Activated T-helper 1 cell treated with Interleukin-2 at 50 U/mL for 16 hours (primary cell): ENCODE measurements around the gene CROCC.
"Not testable (repeated sequence)": the region's sequence is repeated elsewhere in the genome, so short reads cannot be mapped to it uniquely, and the experiment has no call there.

ENCODE experiments used
- DNase-seq: peaks from one replicate; pipeline ENCODE4 v3.0.0-alpha.2; 2020; ENCODE audit warnings: low read depth

The CROCC gene

DNA sequence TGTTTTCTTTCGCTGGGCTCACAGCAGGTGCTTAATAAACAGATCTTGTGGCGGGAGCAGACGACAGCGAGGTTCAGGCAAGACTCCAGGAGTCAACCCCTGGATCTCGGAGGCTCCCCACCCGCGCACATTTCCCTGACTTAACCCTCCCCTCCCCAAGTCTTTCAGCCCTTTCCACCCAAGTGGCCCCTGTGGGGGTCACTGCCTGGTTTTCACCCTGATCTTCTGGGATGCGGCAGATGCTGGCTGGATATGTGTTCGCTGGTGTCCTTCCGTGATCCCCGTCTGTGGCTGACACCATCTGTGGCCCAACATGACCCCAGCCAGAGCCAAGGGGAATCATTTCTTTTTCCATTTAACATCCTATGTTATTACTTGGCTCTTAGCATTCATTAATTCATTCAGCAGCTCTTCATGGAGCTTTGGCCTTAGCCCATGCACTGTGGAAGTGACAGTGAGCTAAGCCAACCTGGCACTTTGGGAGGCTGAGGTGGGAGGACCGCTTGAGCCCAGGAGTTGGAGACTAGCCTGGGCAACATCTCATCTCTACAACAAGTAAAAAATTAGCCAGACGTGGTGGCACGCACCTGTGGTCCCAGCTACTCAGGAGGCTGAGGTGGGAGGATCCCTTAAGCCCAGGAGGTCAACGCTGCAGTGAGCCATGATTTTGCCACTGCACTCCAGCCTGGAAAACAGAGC, 6.7 kb upstream of the CROCC start:
- DNase-seq: not testable (repeated sequence)

DNA sequence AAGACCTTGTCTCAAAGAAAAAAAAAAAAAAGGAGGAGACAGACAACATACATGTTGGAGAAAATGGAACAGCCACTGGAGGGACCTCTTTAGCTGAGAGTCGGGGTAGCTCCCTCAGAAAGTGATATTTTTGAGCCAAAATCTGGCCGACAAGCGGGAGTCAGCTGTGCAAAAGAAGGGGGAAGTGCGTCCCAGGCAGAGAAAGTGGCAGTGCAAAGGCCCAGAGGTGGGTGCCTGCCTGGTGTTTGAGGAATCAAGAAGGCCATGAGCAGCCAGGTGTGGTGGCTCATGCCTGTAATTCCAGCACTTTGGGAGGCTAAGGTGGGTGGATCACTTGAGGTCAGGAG, 6.1 kb upstream of the CROCC start:
- DNase-seq: no peak

DNA sequence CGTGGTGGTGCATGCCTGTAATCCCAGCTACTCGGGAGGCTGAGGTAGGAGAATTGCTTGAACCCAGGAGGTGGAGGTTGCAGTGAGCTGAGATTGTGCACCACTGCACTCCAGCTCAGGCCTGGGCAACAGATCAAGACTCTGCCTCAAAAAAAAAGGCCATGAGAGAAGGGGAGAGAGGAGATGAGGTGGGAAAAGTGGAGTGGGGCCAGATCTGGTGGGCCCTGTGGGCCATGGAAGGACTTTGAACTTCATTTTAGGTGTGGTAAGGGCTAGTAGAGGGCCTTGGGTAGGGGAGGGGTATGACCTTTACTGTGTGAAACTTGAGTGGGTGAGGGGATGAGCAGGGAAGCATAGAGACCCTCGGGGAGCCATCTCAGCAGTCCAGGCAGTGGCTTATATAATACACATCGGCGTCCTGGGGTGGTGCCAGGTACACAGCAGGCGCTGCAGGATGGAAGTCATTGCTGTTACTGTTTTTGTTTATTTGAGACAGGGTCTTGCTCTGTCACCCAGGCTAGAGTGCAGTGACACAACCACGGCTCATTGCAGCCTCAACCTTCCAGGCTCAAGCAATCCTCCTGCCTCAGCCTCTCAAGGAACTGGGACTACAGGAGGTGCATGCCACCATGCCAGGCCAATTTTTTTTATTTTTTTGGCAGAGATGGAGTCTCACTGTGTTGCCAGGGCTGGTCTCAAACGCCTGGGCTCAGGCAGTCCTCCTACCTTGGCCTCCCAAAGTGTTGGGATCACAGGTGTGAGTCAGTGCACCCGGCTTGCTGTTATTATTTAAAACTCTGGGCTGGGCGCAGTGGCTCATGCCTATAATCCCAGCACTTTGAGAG, 5.5 kb upstream of the CROCC start:
- not testable (repeated sequence) for DNase-seq

DNA sequence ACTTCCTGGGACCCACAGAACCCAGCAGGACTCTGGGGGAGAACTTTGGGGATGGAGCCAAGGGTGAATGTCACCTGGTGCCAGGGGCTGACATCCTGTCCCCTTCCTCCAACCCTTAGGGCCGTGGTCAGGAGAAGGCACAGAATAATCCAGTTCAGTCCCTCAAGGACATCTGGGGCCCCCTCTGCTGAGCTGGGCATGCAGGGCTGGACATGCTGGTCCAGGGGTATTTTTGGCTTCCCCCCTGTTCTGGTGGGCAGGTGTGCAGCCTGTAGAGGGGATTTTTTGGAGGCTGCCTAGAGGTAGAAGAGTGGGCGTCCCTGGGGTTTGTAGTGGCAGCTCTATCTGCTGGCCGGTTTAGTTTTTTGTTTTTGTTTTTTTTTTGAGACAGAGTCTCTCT, 3.4 kb upstream of the CROCC start:
- no peak for DNase-seq

DNA sequence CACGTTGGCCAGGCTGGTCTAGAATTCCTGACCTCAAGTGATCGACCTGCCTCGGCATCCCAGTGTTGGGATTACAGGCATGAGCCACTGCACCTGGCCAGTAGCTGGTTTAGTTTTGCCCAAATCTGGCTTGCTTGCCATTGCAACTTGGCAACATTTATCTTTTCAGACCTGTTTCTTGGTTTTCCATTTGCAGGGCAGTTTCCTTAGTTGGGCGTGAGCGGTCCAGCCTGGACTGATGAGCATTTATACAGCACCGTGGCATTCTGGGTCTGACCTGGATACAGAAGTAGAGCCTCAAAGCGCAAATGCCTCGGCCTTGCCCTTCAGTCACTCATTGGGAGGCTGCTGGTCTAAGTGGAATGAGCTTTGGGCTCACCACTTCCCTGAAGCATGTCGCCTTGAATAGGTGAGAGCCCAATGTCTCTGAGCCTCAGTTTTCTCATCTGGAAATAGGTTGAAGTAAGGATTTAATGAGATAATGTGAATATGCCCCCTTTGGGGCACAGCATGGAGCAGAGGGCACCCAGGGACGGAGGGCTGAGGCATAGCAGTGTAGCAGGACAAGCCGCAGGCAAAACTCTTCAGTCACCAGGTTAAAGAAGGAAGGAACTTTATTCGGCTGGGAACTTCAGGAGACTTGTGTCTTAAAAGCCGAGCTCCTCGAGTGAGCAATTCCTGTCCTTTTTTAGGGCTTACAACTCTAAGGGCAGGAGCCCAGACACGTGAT, 2.6 kb upstream of the CROCC start:
- DNase-seq: not testable (repeated sequence)

DNA sequence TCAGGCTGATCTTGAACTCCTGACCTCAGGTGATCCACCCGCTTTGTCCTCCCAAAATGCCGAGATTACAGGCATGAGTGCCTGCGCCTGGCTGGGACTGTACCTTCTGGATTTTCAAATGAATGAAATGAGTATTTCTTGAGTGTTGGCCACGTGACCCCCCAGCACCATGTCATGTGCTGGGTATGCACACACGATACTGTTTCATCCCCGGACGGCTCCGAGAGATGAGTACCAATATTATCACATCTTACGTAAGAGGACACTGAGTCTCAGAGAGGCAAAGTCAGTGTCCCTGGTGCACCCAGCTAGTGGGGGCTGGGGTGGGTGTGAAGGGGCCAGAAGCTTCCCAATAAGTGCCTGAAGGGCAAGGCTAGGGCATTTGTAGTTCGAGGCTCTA, 780 bp upstream of the CROCC start:
- DNase-seq: no peak

DNA sequence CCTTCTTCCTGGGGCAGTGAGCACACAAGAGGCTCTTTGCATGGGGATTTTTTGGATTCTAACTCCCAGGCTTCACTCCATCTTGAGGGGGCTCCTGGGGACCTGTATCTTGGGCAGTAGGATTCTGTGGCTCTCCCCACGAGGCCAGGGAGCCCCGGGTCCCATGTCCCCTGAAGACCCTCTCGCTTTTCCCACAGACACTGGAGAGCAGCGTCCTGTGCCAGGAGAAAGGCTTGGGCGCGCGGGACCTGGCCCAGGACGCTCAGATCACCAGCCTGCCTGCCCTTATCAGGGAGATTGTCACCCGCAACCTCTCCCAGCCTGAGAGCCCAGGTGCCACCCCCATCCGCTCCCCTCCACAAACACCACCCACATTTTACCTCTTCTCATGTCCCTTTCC, 735 bp downstream of the CROCC start:
- DNase-seq: no peak

DNA sequence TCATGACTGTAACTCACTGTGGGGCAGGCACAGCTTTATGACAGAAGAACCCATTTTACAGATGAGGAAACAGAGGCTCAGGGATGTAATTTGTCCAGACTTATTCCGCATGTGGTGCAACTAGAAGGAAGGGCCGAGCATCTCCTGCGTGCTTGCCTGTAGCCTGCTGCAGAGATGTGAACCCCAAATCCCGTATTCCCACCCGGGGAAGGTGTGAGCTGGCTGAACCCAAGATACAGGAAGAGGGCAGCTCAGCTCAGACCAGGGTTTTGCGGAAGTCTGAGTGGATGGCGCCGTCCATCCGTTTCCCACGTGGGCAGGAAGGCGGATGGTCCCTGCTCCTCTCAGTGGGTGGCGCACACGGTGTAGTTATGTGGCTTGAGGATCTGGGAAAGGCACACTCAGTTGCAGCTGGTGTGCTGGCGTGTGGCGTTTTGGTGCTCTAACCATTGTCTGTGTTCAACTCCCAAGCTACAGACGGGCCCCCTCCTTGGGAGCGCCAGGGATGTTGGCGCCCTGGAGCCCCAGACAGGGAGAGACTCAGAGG, 1.2 kb downstream of the CROCC start:
- DNase-seq: no peak

DNA sequence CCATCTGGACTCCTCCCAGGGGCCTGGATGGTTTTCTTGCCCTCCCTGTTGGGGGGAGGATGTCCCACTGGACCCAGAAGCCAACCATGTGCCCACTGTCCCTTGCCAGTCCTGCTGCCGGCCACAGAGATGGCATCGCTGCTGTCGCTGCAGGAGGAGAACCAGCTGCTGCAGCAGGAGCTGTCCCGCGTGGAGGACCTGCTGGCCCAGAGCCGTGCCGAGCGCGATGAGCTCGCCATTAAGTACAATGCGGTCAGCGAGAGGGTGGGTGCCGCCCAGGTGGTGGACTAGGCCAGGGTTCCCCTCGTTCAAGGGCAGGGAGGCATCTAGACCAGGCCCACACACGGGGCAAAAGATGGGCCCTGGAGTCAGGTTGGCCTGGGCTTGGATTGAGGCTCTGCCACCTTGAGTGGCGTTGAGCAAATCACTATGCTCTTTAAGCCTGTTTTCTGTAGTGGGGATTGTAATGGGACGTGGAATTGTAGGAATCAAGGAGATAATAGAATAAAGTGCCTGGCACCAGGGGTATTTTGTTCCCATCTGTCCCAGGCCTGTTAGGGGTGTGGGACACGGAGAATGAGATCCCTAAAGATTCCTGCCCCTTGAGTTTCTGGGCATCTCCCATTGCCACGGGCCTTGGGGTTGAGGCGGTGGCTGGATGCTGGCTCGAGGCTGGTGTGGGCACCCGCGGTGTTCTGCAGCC, 2.6 kb downstream of the CROCC start:
- DNase-seq: no peak

DNA sequence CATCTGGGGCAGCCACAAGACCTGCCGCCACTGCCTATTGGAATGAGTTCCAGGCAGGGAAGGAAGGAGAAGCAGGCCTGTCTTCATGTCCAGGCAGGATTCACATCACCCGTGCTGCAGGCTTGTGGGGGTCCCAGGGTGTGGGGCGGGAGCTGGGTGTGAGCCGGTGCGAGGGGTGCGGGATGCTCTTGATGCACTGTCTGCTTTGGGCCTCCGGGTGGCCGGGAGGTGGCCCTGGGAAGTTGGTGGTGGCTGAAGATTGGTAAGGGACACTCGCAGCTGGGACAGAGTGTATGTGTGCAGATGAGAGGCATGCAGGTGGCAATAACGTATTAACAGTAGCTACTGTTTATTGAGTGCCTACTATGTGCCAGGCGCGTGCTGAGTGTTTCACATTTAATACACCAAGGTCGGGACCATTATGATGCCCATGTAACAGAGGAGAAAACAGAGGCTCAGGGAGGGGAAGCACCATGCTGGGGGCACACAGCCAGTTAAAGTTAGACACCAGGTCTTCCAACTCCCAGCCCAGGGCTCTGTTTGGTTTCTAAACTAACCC, 3.3 kb downstream of the CROCC start:
- no peak for DNase-seq

DNA sequence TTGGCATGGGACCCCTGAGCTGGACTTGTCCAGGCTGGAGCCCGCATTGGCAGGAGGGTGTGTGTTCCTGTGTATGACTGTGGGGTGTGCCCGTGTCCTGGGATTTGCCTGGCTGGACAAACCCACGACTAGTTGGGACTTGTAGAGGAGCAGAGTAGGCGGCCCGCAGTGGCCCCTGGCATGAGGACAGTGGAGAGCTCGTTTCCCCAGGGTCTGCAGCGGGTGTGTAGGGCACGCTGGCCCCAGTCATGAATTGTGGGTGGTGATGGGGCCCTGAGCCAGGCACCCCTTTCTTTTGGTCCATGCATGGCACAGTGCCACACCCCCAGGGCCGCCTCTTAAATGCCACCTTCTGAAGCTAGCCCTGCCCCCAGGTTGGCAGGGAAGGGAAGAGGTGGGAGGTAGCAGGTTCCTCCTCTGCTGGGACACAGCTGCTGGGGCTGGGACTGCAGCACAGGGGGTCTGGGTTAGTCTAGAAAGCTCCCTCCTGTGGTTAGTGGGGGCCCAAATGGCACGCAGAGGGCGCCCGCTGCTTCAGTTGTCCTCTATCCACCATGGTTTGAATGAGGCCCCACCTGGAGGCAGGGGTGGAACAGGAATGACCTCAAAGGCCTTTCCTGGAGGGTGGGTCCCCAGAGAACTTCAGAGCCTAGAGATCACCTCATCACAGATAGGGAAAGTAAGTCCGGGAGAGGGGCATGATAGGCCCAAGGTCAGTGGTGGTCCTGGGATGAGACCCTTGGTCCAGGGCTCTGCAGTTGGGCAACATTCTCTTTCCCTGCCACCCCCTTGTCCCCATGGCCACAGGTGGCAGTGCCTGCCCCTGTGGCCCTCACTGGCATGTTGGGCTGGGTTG, 4.1 kb downstream of the CROCC start:
- DNase-seq: no peak

DNA sequence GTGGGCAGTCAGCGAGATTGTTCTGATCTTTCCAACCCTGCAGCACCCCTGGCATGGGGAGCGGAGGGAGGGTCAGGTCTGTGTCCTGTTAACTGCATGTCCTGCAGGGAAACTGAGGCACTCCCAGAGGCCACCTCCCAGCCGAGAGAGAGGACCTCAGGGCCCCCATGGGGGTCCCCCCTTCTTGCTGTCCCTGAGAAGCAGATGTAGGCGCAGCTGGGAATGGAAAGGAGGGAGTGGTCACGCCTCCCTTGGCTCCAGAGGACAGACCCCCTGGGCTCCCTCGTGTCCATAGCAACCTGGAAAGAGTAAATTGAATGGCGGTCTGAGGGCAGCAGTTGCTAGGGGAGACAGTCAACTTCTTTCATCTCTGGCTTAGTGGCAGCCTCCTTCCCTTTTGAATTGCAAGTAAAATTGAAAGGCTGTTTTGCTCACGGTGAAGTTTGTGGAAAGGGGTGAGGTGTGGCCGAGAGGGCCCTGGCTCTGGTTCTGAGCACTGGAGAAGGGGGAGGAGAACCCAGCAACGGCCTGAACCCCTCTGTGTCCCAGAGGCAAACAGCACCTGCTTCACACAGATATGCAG, 4.9 kb downstream of the CROCC start:
- DNase-seq: no peak

DNA sequence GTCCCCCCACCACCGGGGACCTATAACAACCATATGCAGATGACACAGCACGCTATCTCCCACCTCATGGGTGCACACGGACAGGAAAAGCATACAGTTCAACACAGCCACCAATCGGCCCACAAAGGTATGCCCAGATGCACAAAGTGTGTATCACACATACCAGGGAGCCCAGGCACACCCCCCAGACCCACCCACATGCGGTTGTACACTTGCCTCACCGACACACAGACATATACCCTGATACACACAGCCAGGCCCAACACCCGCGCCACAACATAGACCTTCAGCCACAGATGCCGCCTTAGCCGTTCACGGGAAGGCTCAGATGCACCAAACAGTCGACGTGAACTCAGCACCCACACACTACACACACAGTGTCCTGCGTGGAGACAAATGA, 5.5 kb downstream of the CROCC start:
- no peak for DNase-seq

DNA sequence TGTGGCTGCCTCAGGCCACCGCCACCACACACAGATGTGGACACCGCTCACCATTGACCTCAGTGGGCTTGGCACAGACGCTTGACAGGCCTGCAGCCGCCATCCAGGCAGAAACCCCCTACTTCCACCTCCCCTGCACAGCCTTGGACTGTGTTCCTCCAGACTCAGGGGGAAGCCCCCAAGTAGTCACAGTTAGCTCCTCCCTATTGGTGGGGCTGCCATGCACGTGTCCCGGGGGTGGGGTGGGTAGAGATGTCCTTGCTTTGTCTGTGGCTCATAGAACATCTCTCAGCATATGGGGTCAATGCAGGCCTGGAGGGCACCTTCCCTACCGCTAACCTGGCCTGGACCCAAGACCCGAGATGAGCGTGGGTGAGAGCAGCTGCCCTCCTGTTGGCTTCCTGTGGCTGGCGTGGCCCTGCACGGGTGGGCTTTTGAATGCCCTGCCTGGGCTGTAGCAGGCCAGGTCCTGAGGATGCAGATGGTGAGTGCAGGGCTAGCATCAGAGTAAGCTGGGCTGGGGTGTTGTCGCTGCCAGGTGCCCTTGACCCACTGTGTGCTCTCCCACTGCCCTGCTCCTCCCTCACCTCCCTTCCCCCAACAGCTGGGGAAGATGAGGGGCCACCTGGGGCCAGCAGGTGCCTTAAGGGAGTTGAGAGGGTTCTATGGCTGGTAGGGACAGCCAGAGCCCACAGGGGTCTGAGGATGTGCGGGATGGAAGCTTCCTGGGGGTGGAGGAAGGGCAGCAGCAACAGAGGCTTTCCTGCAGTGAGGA, 6.2 kb downstream of the CROCC start:
- no peak for DNase-seq

DNA sequence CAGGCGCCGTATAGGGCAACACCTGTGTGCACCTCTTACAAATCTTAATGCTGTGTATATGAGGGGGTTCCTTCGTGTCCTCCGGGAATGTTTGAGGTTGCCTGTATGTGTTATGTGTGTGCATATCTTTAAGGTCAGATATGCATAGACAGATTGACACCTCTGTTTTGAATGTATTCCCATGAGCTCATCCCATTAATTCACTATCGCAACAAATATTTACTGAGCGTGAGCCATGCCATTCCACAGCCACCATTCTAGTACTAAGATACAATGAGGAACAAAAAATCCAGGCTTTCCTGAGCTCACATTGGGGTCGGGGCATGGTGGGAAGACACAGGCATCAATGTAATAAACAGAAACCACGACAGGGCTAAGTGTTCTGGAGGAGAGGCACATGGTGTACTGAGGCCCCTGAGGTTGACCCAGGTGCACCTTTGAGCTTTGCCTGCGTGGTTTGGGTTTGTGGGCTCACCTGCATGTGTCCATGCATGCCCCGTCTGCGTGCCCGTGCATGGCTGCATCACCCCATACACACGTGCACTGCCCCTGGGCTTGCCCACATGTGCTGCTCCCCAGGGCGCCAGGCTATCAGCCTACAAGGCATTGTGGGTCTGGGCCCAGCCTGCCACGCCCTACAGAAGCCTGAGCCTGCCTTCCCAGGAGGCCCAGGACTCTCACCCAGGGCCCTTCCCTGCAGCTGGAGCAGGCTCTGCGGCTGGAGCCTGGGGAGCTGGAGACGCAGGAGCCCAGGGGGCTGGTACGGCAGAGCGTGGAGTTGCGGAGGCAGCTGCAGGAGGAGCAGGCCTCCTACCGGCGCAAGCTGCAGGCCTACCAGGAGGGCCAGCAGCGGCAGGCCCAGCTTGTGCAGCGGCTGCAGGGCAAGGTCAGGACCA, 7.7 kb downstream of the CROCC start:
- DNase-seq: not testable (repeated sequence)

DNA sequence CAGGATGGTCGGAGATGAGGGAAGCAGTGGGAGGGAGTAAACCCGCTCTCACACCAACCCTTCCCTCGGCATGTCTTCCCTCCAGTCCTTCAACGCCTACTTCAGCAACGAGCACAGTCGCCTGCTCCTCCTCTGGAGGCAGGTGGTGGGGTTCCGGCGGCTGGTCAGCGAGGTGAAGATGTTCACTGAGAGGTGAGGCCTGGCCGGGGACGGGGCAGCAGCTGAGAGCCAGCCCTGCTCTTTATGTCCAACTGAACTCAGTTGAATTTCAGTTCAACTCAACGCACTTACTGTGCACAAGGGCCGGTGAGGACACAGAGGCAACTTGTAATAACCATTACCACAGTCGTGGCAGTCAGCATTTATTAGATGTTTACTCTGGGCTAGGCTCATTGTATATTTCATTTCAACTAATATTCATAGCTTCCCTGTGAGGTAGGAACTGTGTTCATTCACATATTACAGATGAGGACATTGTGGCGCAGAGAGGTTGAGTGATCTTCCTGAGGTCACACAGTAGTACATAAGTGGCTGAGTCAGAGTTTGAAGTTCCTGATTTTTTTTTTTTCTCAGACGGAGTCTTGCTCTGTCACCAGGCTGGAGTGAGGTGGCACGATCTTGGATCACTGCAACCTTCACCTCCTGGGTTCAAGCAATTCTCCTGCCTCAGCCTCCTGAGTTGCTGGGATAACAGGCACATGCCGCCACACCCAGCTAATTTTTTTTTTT, 9.6 kb downstream of the CROCC start:
- DNase-seq: not testable (repeated sequence)

DNA sequence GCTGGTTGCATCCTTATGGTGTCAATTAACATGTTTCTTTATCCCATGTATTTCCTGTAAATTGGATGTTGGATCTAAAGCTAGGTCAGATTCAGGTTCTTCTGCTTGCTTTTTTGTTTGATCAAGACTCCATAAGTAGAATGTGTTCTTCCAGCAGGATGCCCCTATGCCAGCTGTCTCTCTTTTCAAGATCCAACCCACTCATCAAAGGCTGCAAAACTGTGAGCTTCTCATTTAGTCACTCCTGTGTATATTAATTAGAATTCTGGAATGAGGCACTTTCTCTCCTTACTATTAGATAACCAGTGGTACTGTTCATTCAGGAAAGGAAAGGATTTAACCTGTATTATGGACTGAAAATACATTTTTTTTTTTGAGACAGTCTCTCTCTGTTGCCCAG, 12.2 kb downstream of the CROCC start:
- DNase-seq: not testable (repeated sequence)

DNA sequence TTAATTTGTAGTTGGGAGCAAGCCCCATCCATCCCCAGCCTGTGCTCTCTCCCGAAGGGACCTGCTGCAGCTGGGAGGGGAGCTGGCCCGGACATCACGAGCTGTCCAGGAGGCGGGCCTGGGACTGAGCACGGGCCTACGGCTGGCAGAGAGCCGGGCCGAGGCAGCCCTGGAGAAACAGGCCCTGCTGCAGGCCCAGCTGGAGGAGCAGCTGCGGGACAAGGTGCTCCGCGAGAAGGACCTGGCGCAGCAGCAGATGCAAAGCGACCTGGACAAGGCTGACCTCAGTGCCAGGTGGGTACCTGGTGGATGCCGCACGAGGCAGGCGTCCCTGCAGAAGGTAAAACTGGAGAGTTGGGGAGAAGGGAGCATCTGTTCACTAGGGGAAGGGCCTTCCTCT, 14.8 kb downstream of the CROCC start:
- not testable (repeated sequence) for DNase-seq
